Neural cell (in vitro differentiated cells): ENCODE data around the gene RMDN2. TPM values are rescaled to one million over a fixed set of nuclear protein-coding genes. Genes with fewer than 3 reads are reported as not detected.

Experiments used
- H2AFZ ChIP-seq: fragments of 200-600, 300-800 bp; sonication (generic), shearing (Covaris generic); 2 replicates; pipeline ENCODE4 v1.6.0; 2014; ENCODE audit warnings: low read depth, mild to moderate bottlenecking, antibody characterized with exemption, low read length, moderate library complexity
- H3F3A ChIP-seq: fragments of 200-600 bp; shearing (Covaris generic); 2 replicates; pipeline ENCODE4 v1.6.1; 2016; ENCODE audit warnings: mild to moderate bottlenecking, moderate library complexity, mixed read lengths, antibody characterized with exemption, low read length; ENCODE audit not compliant: insufficient read depth, poor library complexity, severe bottlenecking
- H3K27ac ChIP-seq: fragments of 200-600, 300-800 bp; sonication (generic), shearing (Covaris generic); 2 replicates; pipeline ENCODE4 v1.5.1; 2014; ENCODE audit warnings: mild to moderate bottlenecking, low read length, moderate library complexity
- H3K27me3 ChIP-seq: fragments of 300-800, 200-600 bp; sonication (generic), shearing (Covaris generic); 2 replicates; pipeline ENCODE4 v1.6.0; 2014; ENCODE audit warnings: mild to moderate bottlenecking, low read depth, low read length, moderate library complexity; ENCODE audit not compliant: insufficient read depth
- H3K36me3 ChIP-seq: fragments of 300-800, 200-600 bp; sonication (generic), shearing (Covaris generic); 2 replicates; pipeline ENCODE4 v1.5.1; 2014; ENCODE audit warnings: mild to moderate bottlenecking, antibody characterized with exemption, low read length, moderate library complexity; ENCODE audit not compliant: insufficient read depth
- H3K4me2 ChIP-seq: fragments of 300-800, 200-600 bp; sonication (generic), shearing (Covaris generic); 2 replicates; pipeline ENCODE4 v1.6.0; 2014; ENCODE audit warnings: mild to moderate bottlenecking, low read length
- H3K4me3 ChIP-seq: fragments of 300-800, 200-600 bp; sonication (generic), shearing (Covaris generic); 2 replicates; pipeline ENCODE4 v1.5.1; 2014; ENCODE audit warnings: mild to moderate bottlenecking, low read length, moderate library complexity
- H3K79me2 ChIP-seq: fragments of 200-600 bp; shearing (Covaris generic); replicated peaks from 2 replicates; pipeline ENCODE4 v1.6.0; 2014; ENCODE audit warnings: mild to moderate bottlenecking, low read length, moderate library complexity; ENCODE audit not compliant: insufficient read depth
- H3K9ac ChIP-seq: fragments of 300-800, 200-600 bp; sonication (generic), shearing (Covaris generic); 2 replicates; pipeline ENCODE4 v1.6.1; 2016; ENCODE audit warnings: mild to moderate bottlenecking, low read length, mixed read lengths
- H3K9me2 ChIP-seq: fragments of 200-600 bp; shearing (Covaris generic); 2 replicates; pipeline ENCODE4 v1.6.1; 2016; ENCODE audit warnings: mild to moderate bottlenecking, low read length, mixed read lengths; ENCODE audit not compliant: insufficient read depth
- H3K9me3 ChIP-seq: fragments of 200-600, 300-800 bp; sonication (generic), shearing (Covaris generic); 2 replicates; pipeline ENCODE4 v1.6.1; 2016; ENCODE audit warnings: mild to moderate bottlenecking, mixed run types, low read length, moderate library complexity, mixed read lengths
- H4K20me1 ChIP-seq: fragments of 200-600 bp; shearing (Covaris generic); 2 replicates; pipeline ENCODE4 v1.6.1; 2016; ENCODE audit warnings: mild to moderate bottlenecking, mixed run types; ENCODE audit not compliant: insufficient read depth
- EP300 ChIP-seq: fragments of 450-650 bp; conservative IDR thresholded peaks from 2 replicates; pipeline ENCODE4 v1.6.1; 2014; ENCODE audit warnings: antibody characterized with exemption, mild to moderate bottlenecking, moderate library complexity; ENCODE audit not compliant: poor library complexity, severe bottlenecking
- EZH2 ChIP-seq: fragments of 200-600, 300-800 bp; shearing (Covaris generic), sonication (generic); IDR thresholded peaks from 2 replicates; pipeline ENCODE4 v1.6.1; 2014; ENCODE audit warnings: antibody characterized with exemption, low read length, borderline replicate concordance, mild to moderate bottlenecking; ENCODE audit not compliant: insufficient read depth, poor library complexity, severe bottlenecking
- MXI1 ChIP-seq: fragments of 450-650 bp; conservative IDR thresholded peaks from 2 replicates; pipeline ENCODE4 v1.6.1; 2014; ENCODE audit warnings: antibody characterized with exemption, mild to moderate bottlenecking; ENCODE audit not compliant: poor library complexity, severe bottlenecking
- POLR2AphosphoS5 ChIP-seq: IDR thresholded peaks from 2 replicates; pipeline ENCODE4 v1.6.1; 2012
- RAD21 ChIP-seq: fragments of 450-650 bp; conservative IDR thresholded peaks from 2 replicates; pipeline ENCODE4 v1.6.1; 2014; ENCODE audit warnings: antibody characterized with exemption, mild to moderate bottlenecking, moderate library complexity
- SMC3 ChIP-seq: fragments of 450-650 bp; conservative IDR thresholded peaks from 2 replicates; pipeline ENCODE4 v1.6.1; 2014; ENCODE audit warnings: antibody characterized with exemption, mild to moderate bottlenecking, moderate library complexity; ENCODE audit not compliant: poor library complexity
- TAF1 ChIP-seq: IDR thresholded peaks from 2 replicates; pipeline ENCODE4 v1.6.1; 2012; ENCODE audit warnings: low read depth
- polyA plus RNA-seq: library from polyadenylated mRNA; depleted of rRNA; stranded (reverse); fragments of >200 nt; gene quantifications from 2 replicates; pipeline ENCODE4 v1.2.3, GENCODE V29; 2014
- TF ChIP-seq, protein P1 (sequence below): fragments of 450-650 bp; IDR thresholded peaks from 2 replicates; pipeline ENCODE4 v1.5.1; 2014; ENCODE audit warnings: antibody characterized with exemption, mild to moderate bottlenecking, moderate library complexity; ENCODE audit not compliant: poor library complexity, severe bottlenecking
- TF ChIP-seq, protein P2 (sequence below): IDR thresholded peaks from 2 replicates; pipeline ENCODE4 v1.6.1; 2012; ENCODE audit warnings: borderline replicate concordance

The RMDN2 gene
- polyA plus RNA-seq, 1 donor from 2014 or later: 5.5 TPM

DNA sequence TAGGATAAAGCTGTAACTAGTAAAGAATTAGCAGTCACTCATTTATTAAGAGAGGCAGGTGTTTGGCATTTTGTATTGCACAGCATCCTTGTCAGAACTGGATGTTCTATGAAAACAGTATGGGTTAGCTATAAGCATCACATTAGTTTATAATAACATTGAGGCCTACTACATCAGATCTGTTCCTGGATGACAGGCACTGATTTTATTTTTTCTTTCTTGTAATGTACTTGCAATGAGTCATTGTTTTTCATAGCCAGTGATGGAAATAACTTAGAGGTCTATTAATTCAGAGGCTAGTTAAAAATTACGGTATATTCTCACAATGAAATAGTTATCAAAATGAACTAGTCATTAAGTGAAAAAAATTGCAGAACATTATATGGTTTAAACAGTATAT is 13.0 kb upstream of the RMDN2 start:
- Histone ChIP-seq H3K9ac (no peak overlapping the region), H4K20me1 (no peaks in the 10 kb centered on the region), H3K4me3 (no peak overlapping the region), H3K4me2 (no peak overlapping the region), H2AFZ (no peak overlapping the region), H3F3A (no peaks in the 10 kb centered on the region), H3K27me3 (no peaks in the 10 kb centered on the region), H3K9me3 (no peaks in the 10 kb centered on the region), H3K79me2 (no peaks in the 10 kb centered on the region), H3K9me2 (no peaks in the 10 kb centered on the region), H3K36me3 (no peaks in the 10 kb centered on the region), H3K27ac (no peak overlapping the region)
- no peak for TF ChIP-seq TAF1
- no peak for TF ChIP-seq EZH2
- no peak for TF ChIP-seq MXI1
- TF ChIP-seq, protein P1, sequence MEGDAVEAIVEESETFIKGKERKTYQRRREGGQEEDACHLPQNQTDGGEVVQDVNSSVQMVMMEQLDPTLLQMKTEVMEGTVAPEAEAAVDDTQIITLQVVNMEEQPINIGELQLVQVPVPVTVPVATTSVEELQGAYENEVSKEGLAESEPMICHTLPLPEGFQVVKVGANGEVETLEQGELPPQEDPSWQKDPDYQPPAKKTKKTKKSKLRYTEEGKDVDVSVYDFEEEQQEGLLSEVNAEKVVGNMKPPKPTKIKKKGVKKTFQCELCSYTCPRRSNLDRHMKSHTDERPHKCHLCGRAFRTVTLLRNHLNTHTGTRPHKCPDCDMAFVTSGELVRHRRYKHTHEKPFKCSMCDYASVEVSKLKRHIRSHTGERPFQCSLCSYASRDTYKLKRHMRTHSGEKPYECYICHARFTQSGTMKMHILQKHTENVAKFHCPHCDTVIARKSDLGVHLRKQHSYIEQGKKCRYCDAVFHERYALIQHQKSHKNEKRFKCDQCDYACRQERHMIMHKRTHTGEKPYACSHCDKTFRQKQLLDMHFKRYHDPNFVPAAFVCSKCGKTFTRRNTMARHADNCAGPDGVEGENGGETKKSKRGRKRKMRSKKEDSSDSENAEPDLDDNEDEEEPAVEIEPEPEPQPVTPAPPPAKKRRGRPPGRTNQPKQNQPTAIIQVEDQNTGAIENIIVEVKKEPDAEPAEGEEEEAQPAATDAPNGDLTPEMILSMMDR: no peak
- no peak for TF ChIP-seq RAD21
- TF ChIP-seq POLR2AphosphoS5: no peak
- TF ChIP-seq SMC3: no peak
- no peak for TF ChIP-seq EP300
- TF ChIP-seq, protein P2, sequence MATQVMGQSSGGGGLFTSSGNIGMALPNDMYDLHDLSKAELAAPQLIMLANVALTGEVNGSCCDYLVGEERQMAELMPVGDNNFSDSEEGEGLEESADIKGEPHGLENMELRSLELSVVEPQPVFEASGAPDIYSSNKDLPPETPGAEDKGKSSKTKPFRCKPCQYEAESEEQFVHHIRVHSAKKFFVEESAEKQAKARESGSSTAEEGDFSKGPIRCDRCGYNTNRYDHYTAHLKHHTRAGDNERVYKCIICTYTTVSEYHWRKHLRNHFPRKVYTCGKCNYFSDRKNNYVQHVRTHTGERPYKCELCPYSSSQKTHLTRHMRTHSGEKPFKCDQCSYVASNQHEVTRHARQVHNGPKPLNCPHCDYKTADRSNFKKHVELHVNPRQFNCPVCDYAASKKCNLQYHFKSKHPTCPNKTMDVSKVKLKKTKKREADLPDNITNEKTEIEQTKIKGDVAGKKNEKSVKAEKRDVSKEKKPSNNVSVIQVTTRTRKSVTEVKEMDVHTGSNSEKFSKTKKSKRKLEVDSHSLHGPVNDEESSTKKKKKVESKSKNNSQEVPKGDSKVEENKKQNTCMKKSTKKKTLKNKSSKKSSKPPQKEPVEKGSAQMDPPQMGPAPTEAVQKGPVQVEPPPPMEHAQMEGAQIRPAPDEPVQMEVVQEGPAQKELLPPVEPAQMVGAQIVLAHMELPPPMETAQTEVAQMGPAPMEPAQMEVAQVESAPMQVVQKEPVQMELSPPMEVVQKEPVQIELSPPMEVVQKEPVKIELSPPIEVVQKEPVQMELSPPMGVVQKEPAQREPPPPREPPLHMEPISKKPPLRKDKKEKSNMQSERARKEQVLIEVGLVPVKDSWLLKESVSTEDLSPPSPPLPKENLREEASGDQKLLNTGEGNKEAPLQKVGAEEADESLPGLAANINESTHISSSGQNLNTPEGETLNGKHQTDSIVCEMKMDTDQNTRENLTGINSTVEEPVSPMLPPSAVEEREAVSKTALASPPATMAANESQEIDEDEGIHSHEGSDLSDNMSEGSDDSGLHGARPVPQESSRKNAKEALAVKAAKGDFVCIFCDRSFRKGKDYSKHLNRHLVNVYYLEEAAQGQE: no peak

DNA sequence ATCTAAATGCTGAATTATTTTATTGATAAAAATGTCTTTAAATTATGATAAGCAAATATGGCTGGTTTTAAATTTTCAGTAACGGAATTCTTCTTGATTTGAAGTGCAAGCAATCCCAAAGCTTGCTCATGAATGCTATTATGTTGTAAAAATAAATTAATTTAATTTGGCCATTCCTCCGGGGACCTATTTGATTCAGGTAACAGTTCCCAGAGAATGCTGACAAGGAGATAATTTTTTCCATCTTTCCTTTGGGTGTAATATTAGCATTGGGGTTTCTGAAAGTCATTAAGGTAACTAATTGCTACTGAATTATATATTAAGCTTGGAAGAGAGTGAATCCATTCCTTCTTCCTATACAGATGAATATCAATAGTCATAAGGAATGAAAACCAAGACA is 12.5 kb upstream of the RMDN2 start:
- Histone ChIP-seq H4K20me1 (no peaks in the 10 kb centered on the region), H3K4me2 (no peak overlapping the region), H3K27me3 (no peaks in the 10 kb centered on the region), H3K79me2 (no peaks in the 10 kb centered on the region), H3F3A (no peaks in the 10 kb centered on the region), H3K9me3 (no peaks in the 10 kb centered on the region), H3K36me3 (no peaks in the 10 kb centered on the region), H3K9me2 (no peaks in the 10 kb centered on the region), H3K4me3 (no peak overlapping the region), H3K27ac (no peak overlapping the region), H2AFZ (no peak overlapping the region), H3K9ac (no peak overlapping the region)
- TF ChIP-seq RAD21 (no peak), MXI1 (no peak), POLR2AphosphoS5 (no peak), EP300 (no peak), EZH2 (no peak), TAF1 (no peak), SMC3 (no peak)
- TF ChIP-seq, protein P2: no peak
- TF ChIP-seq, protein P1: no peak
